Body of pancreas (tissue), 4 donors: Measurements from ENCODE around the gene SOCS7. TPM values are rescaled to one million over a fixed set of nuclear protein-coding genes. Genes with fewer than 3 reads are reported as not detected.

ENCODE experiments used
- ATAC-seq: fragments of 150-250 bp; one replicate; pipeline ENCODE4 v1.9.1; 2016
- DNase-seq, 4 donors: peaks; one replicate each; pipeline ENCODE4 v3.0.0-alpha.2; 2019
- H3K27ac ChIP-seq, 4 donors: fragments of 200-600 bp; sonication (generic); 1 replicate in 3 of 4; 2 replicates in 1 of 4; pipeline versions ENCODE4 v1.5.1 to v1.6.1; 2016 to 2019; ENCODE audit warnings: mild to moderate bottlenecking in 1 of 4, mixed read lengths in 1 of 4, moderate library complexity in 1 of 4
- H3K27me3 ChIP-seq, 2 donors: fragments of 200-600 bp; sonication (generic); one replicate each; pipeline ENCODE4 v1.6.0; 2016; ENCODE audit warnings: mild to moderate bottlenecking in 1 of 2
- H3K36me3 ChIP-seq, 2 donors: fragments of 200-600 bp; sonication (generic); replicated peaks in 1 of 2; 2 replicates each; pipeline ENCODE4 v1.5.1; 2016; ENCODE audit warnings: low read depth in 2 of 2; ENCODE audit not compliant: insufficient read depth in 1 of 2
- H3K4me1 ChIP-seq: fragments of 200-600 bp; sonication (generic); one replicate; pipeline ENCODE4 v1.6.0; 2016
- H3K4me3 ChIP-seq, 2 donors: fragments of 200-600 bp; sonication (generic); 1 replicate in 1 of 2; 2 replicates in 1 of 2; pipeline ENCODE4 v1.5.1; 2016 to 2019
- H3K9me3 ChIP-seq, 3 donors: fragments of 200-600 bp; sonication (generic); 1 replicate in 2 of 3; 2 replicates in 1 of 3; pipeline ENCODE4 v1.5.1; 2016
- POLR2A ChIP-seq, 3 donors: fragments of 450-650 bp; IDR thresholded peaks; one replicate each; pipeline ENCODE4 v1.6.1; 2016; ENCODE audit warnings: antibody characterized with exemption in 3 of 3, mild to moderate bottlenecking in 2 of 3
- WGBS, 2 donors: methylation state at CpG; one replicate each; pipeline ENCODE4 v1.1.5; 2017; 5-methylcytosine and 5-hydroxymethylcytosine counted together
- intact Hi-C: fragments of 100-400 bp; cut with DNase I; formaldehyde crosslinking; loops from one replicate; pipeline ENCODE4 v1.15.1; 2023
- total RNA-seq, 2 donors: library from RNA; depleted of rRNA; stranded (reverse); fragments of >200 nt; gene quantifications; one replicate each; pipeline ENCODE4 v1.1.0, GENCODE V29; 2016
- TF ChIP-seq, protein P1 (sequence below), 7 experiments: fragments of 450-650 bp in 4 of 7; fragments of 200-600 bp in 3 of 7; sonication (generic) in 3 of 7; IDR thresholded peaks; one replicate each; pipeline ENCODE4 v1.5.1; 2016 to 2019; ENCODE audit warnings: antibody characterized with exemption in 7 of 7

SOCS7 gene
- total RNA-seq, 2 donors from 2014 or later: 15.3 to 34.3 TPM

DNA sequence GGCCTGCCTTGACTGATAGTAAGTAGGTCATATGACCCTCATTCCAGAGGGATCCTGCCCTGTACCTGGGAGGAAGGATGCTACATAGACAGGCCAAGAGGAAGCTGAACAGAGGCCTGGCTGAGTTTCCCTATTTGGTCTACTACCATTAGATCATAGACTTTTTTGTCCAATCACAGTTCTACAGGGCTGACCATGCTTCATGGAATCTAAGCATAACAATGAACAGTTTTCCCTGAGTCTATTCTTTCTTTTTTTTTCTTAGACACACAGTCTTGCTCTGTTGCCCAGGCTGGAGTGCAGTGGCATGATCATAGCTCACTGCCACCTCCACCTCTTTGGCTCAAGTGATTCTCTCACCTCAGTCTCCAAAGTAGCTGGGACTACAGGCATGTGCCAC lies 11.8 kb upstream of the SOCS7 start:
- Histone ChIP-seq H3K27ac (no peak overlapping the region), H3K27me3 (no peaks in the 10 kb centered on the region), H3K36me3 (no peaks in the 10 kb centered on the region), H3K4me1 (no peaks in the 10 kb centered on the region), H3K9me3 (no peaks in the 10 kb centered on the region), H3K4me3 (no peak overlapping the region)
- TF ChIP-seq, protein P1, sequence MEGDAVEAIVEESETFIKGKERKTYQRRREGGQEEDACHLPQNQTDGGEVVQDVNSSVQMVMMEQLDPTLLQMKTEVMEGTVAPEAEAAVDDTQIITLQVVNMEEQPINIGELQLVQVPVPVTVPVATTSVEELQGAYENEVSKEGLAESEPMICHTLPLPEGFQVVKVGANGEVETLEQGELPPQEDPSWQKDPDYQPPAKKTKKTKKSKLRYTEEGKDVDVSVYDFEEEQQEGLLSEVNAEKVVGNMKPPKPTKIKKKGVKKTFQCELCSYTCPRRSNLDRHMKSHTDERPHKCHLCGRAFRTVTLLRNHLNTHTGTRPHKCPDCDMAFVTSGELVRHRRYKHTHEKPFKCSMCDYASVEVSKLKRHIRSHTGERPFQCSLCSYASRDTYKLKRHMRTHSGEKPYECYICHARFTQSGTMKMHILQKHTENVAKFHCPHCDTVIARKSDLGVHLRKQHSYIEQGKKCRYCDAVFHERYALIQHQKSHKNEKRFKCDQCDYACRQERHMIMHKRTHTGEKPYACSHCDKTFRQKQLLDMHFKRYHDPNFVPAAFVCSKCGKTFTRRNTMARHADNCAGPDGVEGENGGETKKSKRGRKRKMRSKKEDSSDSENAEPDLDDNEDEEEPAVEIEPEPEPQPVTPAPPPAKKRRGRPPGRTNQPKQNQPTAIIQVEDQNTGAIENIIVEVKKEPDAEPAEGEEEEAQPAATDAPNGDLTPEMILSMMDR (IDR thresholded peaks at IDR 0.05): no peak
- no peak for TF ChIP-seq POLR2A (IDR thresholded peaks at IDR 0.05)
- ATAC-seq (no peak), DNase-seq (no peak)
- intact Hi-C loops: loop anchor here (10.0 kb wide), 1 partner anchor 145 kb away; no protein-coding TSS in a partner anchor

DNA sequence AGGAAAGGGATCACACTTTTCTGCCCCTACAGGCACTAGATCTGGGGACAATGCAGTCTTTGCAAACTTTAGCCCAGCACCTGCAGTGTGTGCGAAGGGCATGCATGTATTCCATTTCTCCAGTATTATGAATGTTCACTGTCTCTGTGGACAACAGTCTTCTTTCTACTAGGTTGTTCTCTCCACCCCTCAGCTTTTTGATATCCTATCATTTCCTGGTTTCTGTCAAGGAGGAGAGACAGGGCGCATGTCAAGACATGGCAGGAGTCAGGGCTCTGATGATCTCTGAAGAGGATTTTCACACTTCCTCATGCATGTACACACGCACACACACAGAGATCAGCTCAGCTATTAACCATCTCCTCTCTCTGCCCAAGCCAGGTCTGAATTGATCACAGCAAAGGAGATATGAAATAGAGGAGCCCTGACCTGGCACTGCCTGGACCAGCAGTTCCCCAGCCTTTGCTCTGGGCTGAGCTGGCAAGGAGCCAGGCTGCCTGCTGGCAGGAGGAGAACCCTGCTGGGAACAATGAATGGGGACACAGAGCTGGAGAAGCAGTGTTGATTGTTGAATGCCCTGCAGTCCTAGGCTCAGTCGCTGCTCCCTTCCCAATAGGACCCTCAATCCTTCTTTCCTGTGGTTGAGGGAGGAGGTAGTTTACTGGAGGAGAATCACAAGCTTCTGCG lies 10.5 kb upstream of the SOCS7 start:
- 49 to 67% methylated on average over 3 to 5 of the region's 5 CpGs for WGBS, 2 donors
- Histone ChIP-seq H3K9me3 (no peaks in the 10 kb centered on the region), H3K27me3 (no peaks in the 10 kb centered on the region), H3K4me1 (no peaks in the 10 kb centered on the region), H3K27ac (no peak overlapping the region), H3K4me3 (no peak overlapping the region), H3K36me3 (no peaks in the 10 kb centered on the region)
- ATAC-seq: peak; percentile 57
- intact Hi-C loops: no loop called here
- no peak for TF ChIP-seq POLR2A (IDR thresholded peaks at IDR 0.05)
- TF ChIP-seq, protein P1 (IDR thresholded peaks at IDR 0.05): no peak
- peak; percentile 62 to 83 (median 73) for DNase-seq

DNA sequence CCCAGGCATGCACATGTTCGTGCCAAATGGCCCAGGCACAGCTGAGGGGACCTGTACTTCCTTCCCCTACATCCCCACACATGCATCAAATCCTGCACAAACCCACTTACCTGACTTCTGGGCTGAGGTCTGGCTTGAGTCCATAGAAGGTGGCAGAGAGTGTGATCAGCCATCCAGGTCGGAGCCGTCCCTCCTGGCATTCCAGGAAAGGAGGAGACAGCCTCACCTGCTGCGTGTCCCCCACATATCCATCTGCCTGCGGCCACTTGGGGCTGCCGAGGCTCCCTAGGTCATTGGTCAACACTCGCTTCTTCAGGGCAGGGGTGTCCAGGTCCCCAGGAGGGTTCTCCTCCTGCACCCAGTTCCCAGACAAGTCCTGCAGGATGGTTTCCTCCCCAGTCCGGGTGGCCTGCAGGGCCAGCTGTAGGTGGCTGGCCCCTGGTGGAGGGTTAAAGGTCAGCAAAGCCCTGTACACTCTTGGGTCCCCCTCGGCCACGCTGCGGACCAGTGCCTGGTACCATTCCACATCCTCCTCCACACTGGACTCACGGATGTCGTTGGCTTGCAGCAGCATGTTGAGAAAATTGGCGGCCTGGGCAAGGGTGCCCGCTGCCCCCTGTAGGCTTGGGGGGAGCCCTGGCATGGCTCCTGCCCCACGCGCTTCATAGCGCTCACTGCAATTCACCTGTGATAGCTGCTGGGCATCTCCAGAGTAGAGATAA lies 8.6 kb upstream of the SOCS7 start:
- Histone ChIP-seq H3K36me3 (no peaks in the 10 kb centered on the region), H3K4me1 (no peaks in the 10 kb centered on the region), H3K9me3 (no peaks in the 10 kb centered on the region), H3K27me3 (no peaks in the 10 kb centered on the region), H3K27ac (no peak overlapping the region), H3K4me3 (no peak overlapping the region)
- ATAC-seq (no peak), DNase-seq (no peak)
- intact Hi-C loops: no loop called here
- 60 to 79% methylated on average over 1 to 17 of the region's 18 CpGs for WGBS, 2 donors
- TF ChIP-seq, protein P1 (IDR thresholded peaks at IDR 0.05): no peak
- TF ChIP-seq POLR2A (IDR thresholded peaks at IDR 0.05): no peak

DNA sequence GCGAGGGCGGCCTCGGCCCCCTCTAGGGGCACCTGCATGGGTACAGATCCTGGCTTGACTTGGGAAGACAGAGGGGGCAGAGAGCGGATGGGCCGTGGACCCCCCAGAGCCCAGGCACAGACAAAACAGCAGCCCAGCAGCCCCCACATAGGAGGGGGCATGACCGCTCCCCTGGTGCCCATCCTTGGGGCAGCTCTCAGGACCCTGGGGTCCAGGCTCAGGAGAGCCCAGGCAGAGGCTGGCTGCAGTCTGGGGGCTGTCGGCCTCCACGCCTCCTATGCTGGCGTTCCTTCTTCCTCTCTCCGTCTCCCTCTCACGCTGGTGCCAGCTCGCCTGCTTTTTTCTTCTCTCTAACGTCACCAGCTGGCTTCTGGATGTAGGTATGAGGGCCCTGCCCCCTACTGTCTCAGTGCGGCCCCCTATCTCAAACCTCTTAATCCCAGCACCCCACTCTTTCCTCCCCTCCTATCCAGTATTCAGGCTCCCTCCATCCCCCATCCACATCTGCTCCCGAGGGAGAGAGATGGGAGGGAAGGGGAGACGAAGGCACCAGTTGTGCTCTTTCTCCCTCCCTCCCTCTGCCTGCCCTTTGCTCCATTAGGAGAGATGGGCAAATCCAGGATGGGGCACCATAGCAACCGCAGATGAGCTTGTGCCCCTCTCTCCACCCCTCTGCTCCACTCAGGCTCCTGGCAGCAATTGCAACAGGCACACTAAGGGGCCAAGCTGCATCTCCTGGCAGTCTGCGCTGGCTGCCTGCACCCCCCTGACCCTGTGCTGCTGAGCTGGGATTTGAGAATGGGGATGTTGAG lies 7.8 kb upstream of the SOCS7 start, which contains the start of gene GPR179:
Gene GPR179 (minus strand): TSS at position 349 of the 812 bp plus-strand sequence. CDS start 167 bp downstream, at position 182.
- intact Hi-C loops: no loop called here
- H3K36me3 ChIP-seq: no peaks in the 10 kb centered on the region
- H3K9me3 ChIP-seq: no peaks in the 10 kb centered on the region
- TF ChIP-seq, protein P1 (IDR thresholded peaks at IDR 0.05): no peak
- TF ChIP-seq POLR2A (IDR thresholded peaks at IDR 0.05): no peak
- no peak within 1 kb of the TSS for H3K27ac ChIP-seq
- no peaks in the 10 kb centered on the region for H3K4me1 ChIP-seq
- no peak for DNase-seq
- H3K27me3 ChIP-seq: no peaks in the 10 kb centered on the region
- 70 to 79% methylated on average over 12 to 18 of the region's 18 CpGs for WGBS, 2 donors
- no peak for ATAC-seq
- no peak within 1 kb of the TSS for H3K4me3 ChIP-seq
